ENCODE measurements around the gene ZBED2. TPM values are rescaled to one million over a fixed set of nuclear protein-coding genes. Genes with fewer than 3 reads are reported as not detected.

The ZBED2 gene
- total RNA-seq, 1 experiment from 2014 or later, result 0.10 TPM

DNA sequence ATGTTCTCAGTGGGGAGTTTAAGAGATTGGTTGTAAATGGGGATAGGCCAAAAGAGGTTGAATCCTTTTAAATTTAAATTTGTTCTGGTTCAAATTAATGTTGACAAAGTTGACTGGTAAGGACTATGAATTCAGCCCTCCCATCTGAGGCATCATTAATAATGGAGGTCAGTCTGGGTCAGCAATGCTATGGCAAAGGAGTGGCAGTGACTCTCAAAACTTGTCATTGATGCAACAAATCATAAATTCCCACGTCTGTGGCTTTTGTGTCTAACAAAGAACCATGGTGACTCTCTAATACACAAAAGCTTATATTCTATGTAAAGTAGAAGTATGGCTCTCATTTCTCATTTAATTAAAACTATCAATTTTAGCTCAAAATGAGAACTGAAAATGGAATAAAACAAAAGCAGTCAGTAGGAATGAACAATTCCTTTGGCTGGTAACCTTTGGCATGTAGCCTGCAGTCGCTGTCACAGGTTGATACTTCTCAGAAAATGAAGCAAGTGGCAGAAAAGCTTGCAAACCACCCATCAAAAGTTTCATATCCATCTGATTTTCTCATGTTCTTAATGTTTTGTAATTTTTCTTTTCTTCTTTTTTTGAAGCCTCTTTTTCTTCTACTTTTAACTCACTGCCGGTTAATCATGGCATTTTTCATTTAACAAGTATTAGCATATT, 12.2 kb upstream of the ZBED2 start:
- CTCF ChIA-PET, result no interaction called here

DNA sequence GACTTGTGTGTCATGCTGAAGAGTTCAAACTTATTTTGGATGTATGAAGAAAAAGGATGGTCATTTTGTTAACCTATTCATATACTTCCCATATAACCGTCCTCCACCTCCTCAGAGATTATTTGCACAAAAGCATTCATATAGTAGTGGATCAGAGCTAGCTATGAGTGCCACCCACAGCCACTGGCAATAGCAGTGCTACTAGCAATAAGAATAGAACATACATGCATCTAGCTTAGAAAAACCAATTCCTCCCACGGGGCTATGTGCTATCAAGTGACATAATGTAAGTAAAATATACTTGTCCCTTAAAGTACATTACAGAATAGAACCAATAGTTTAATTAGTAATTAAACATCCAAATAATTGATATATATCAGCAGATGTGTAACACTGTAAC, 10.3 kb upstream of the ZBED2 start:
- no peak for DNase-seq (ENCODE audit: low read depth, low spot score)
- POLR2A ChIA-PET, result no interaction called here
- Histone ChIP-seq H3K4me1 (ENCODE audit: control insufficient read depth, insufficient read depth, low read length) (no peaks in the 10 kb centered on the region), H3K4me3 (ENCODE audit: low read depth in 2 of 2, low read length in 2 of 2) (no peak overlapping the region), H3K36me3 (ENCODE audit: control insufficient read depth, insufficient read depth, low read length) (no peaks in the 10 kb centered on the region), H3K27ac (ENCODE audit: low read length) (no peak overlapping the region), H3K9me3 (ENCODE audit: control insufficient read depth, insufficient read depth, low read depth, low read length) (no peaks in the 10 kb centered on the region), H3K27me3 (ENCODE audit: control insufficient read depth, insufficient read depth, low read length) (no peaks in the 10 kb centered on the region)
- TF ChIP-seq POLR2AphosphoS5 (IDR thresholded peaks at IDR 0.05; ENCODE audit: low read depth, low read length) (no peak), SIN3A (IDR thresholded peaks at IDR 0.05; ENCODE audit: borderline replicate concordance, insufficient read depth, low read depth, low read length) (no peak), TCF7L2 (IDR thresholded peaks at IDR 0.05; ENCODE audit: low read depth, low read length) (no peak)
- TF ChIP-seq, protein P1, sequence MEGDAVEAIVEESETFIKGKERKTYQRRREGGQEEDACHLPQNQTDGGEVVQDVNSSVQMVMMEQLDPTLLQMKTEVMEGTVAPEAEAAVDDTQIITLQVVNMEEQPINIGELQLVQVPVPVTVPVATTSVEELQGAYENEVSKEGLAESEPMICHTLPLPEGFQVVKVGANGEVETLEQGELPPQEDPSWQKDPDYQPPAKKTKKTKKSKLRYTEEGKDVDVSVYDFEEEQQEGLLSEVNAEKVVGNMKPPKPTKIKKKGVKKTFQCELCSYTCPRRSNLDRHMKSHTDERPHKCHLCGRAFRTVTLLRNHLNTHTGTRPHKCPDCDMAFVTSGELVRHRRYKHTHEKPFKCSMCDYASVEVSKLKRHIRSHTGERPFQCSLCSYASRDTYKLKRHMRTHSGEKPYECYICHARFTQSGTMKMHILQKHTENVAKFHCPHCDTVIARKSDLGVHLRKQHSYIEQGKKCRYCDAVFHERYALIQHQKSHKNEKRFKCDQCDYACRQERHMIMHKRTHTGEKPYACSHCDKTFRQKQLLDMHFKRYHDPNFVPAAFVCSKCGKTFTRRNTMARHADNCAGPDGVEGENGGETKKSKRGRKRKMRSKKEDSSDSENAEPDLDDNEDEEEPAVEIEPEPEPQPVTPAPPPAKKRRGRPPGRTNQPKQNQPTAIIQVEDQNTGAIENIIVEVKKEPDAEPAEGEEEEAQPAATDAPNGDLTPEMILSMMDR (IDR thresholded peaks at IDR 0.05), result no peak
- TF ChIP-seq, protein P2, sequence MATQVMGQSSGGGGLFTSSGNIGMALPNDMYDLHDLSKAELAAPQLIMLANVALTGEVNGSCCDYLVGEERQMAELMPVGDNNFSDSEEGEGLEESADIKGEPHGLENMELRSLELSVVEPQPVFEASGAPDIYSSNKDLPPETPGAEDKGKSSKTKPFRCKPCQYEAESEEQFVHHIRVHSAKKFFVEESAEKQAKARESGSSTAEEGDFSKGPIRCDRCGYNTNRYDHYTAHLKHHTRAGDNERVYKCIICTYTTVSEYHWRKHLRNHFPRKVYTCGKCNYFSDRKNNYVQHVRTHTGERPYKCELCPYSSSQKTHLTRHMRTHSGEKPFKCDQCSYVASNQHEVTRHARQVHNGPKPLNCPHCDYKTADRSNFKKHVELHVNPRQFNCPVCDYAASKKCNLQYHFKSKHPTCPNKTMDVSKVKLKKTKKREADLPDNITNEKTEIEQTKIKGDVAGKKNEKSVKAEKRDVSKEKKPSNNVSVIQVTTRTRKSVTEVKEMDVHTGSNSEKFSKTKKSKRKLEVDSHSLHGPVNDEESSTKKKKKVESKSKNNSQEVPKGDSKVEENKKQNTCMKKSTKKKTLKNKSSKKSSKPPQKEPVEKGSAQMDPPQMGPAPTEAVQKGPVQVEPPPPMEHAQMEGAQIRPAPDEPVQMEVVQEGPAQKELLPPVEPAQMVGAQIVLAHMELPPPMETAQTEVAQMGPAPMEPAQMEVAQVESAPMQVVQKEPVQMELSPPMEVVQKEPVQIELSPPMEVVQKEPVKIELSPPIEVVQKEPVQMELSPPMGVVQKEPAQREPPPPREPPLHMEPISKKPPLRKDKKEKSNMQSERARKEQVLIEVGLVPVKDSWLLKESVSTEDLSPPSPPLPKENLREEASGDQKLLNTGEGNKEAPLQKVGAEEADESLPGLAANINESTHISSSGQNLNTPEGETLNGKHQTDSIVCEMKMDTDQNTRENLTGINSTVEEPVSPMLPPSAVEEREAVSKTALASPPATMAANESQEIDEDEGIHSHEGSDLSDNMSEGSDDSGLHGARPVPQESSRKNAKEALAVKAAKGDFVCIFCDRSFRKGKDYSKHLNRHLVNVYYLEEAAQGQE (IDR thresholded peaks at IDR 0.05; ENCODE audit: insufficient read depth in 1 of 2, low read depth in 2 of 2, low read length in 1 of 2), result no peak
- in situ Hi-C loops (cut with HindIII; ENCODE audit: low pct_unique_long_range_greater_than_20kb, low sequenced_read_pairs) (no loop called here), intact Hi-C loops (cut with micrococcal nuclease; ENCODE audit: unreplicated experiment) (no loop called here)
- CTCF ChIA-PET, result no interaction called here
- no TSS peak for BruUV-seq (replicated peaks)
- no peak for ATAC-seq

More for the DNA sequence above, 12.2 kb upstream of the ZBED2 start:
- H3K27ac ChIP-seq (ENCODE audit: low read length), result no peak overlapping the region
- H3K9me3 ChIP-seq (ENCODE audit: control insufficient read depth, insufficient read depth, low read depth, low read length), result no peaks in the 10 kb centered on the region
- no peaks in the 10 kb centered on the region for H3K36me3 ChIP-seq (ENCODE audit: control insufficient read depth, insufficient read depth, low read length)
- BruUV-seq (replicated peaks), result no TSS peak
- no peaks in the 10 kb centered on the region for H3K4me1 ChIP-seq (ENCODE audit: control insufficient read depth, insufficient read depth, low read length)
- DNase-seq (ENCODE audit: low read depth, low spot score) (no peak), ATAC-seq (no peak)
- intact Hi-C loops (cut with micrococcal nuclease; ENCODE audit: unreplicated experiment) (no loop called here), in situ Hi-C loops (cut with HindIII; ENCODE audit: low pct_unique_long_range_greater_than_20kb, low sequenced_read_pairs) (no loop called here)
- POLR2A ChIA-PET, result no interaction called here
- no peak overlapping the region for H3K4me3 ChIP-seq (ENCODE audit: low read depth in 2 of 2, low read length in 2 of 2)
- no peaks in the 10 kb centered on the region for H3K27me3 ChIP-seq (ENCODE audit: control insufficient read depth, insufficient read depth, low read length)
- TF ChIP-seq SIN3A (IDR thresholded peaks at IDR 0.05; ENCODE audit: borderline replicate concordance, insufficient read depth, low read depth, low read length), result no peak
- no peak for TF ChIP-seq TCF7L2 (IDR thresholded peaks at IDR 0.05; ENCODE audit: low read depth, low read length)
- TF ChIP-seq, protein P1 (IDR thresholded peaks at IDR 0.05), result no peak
- TF ChIP-seq, protein P2 (IDR thresholded peaks at IDR 0.05; ENCODE audit: insufficient read depth in 1 of 2, low read depth in 2 of 2, low read length in 1 of 2), result no peak
- no peak for TF ChIP-seq POLR2AphosphoS5 (IDR thresholded peaks at IDR 0.05; ENCODE audit: low read depth, low read length)

Measured in Panc1 (cell line).